ENCODE results near the gene KMT5C.

Gene KMT5C

GRCh38 chr19:55352549-55353145, 13.0 kb downstream of the KMT5C start:
- H3K4me1 ChIP-seq (ENCODE audit: control insufficient read depth, low read depth, low read length), result peaks cover 26% of the 10 kb centered on the region

GRCh38 chr19:55353356-55353802, 13.7 kb downstream of the KMT5C start:
- Histone ChIP-seq H3K4me1 (ENCODE audit: control insufficient read depth, low read depth, low read length) (peaks cover 19% of the 10 kb centered on the region), H3K9ac (ENCODE audit: low read length) (no peak overlapping the region), H3K27me3 (ENCODE audit: control insufficient read depth, insufficient read depth, low read length) (peaks cover 63% of the 10 kb centered on the region), H3K9me3 (ENCODE audit: control insufficient read depth, low read depth, low read length) (no peaks in the 10 kb centered on the region), H3K36me3 (ENCODE audit: control insufficient read depth, low read depth, low read length) (no peaks in the 10 kb centered on the region), H3K27ac (ENCODE audit: low read length) (no peak overlapping the region), H3K4me3 (ENCODE audit: low read length) (peak overlapping the region; percentile 68)

More at GRCh38 chr19:55352549-55353145, 13.0 kb downstream of the KMT5C start:
- no peak overlapping the region for H3K9ac ChIP-seq (ENCODE audit: low read length)
- H3K4me3 ChIP-seq (ENCODE audit: low read length), result no peak overlapping the region
- peaks cover 63% of the 10 kb centered on the region for H3K27me3 ChIP-seq (ENCODE audit: control insufficient read depth, insufficient read depth, low read length)
- no peaks in the 10 kb centered on the region for H3K36me3 ChIP-seq (ENCODE audit: control insufficient read depth, low read depth, low read length)
- no peak overlapping the region for H3K27ac ChIP-seq (ENCODE audit: low read length)
- no peaks in the 10 kb centered on the region for H3K9me3 ChIP-seq (ENCODE audit: control insufficient read depth, low read depth, low read length)

- no peak overlapping the region for H3K27ac ChIP-seq (ENCODE audit: low read length)
- peaks cover 63% of the 10 kb centered on the region for H3K27me3 ChIP-seq (ENCODE audit: control insufficient read depth, insufficient read depth, low read length)
- H3K4me3 ChIP-seq (ENCODE audit: low read length), result peak overlapping the region; percentile 68
- H3K4me1 ChIP-seq (ENCODE audit: control insufficient read depth, low read depth, low read length), result peaks cover 12% of the 10 kb centered on the region
- no peak overlapping the region for H3K9ac ChIP-seq (ENCODE audit: low read length)
- H3K36me3 ChIP-seq (ENCODE audit: control insufficient read depth, low read depth, low read length), result no peaks in the 10 kb centered on the region
- no peaks in the 10 kb centered on the region for H3K9me3 ChIP-seq (ENCODE audit: control insufficient read depth, low read depth, low read length)
Measured at GRCh38 chr19:55353803-55354697, 14.4 kb downstream of the KMT5C start.

GRCh38 chr19:55354698-55355212, 15.1 kb downstream of the KMT5C start, which contains the start of gene COX6B2:
Gene COX6B2 (minus strand): TSS chr19:55354719. CDS start chr19:55354521, 198 bp downstream.
- peaks cover 63% of the 10 kb centered on the region for H3K27me3 ChIP-seq (ENCODE audit: control insufficient read depth, insufficient read depth, low read length)
- no peaks in the 10 kb centered on the region for H3K9me3 ChIP-seq (ENCODE audit: control insufficient read depth, low read depth, low read length)
- no peak within 1 kb of the TSS for H3K27ac ChIP-seq (ENCODE audit: low read length)
- H3K36me3 ChIP-seq (ENCODE audit: control insufficient read depth, low read depth, low read length), result no peaks in the 10 kb centered on the region
- peak within 1 kb of the TSS; percentile 68 for H3K4me3 ChIP-seq (ENCODE audit: low read length)
- no peak within 1 kb of the TSS for H3K9ac ChIP-seq (ENCODE audit: low read length)
- H3K4me1 ChIP-seq (ENCODE audit: control insufficient read depth, low read depth, low read length), result peaks cover 10% of the 10 kb centered on the region

GRCh38 chr19:55355213-55355821, 15.6 kb downstream of the KMT5C start:
- Histone ChIP-seq H3K9me3 (ENCODE audit: control insufficient read depth, low read depth, low read length) (no peaks in the 10 kb centered on the region), H3K27ac (ENCODE audit: low read length) (no peak overlapping the region), H3K4me1 (ENCODE audit: control insufficient read depth, low read depth, low read length) (peaks cover 10% of the 10 kb centered on the region), H3K36me3 (ENCODE audit: control insufficient read depth, low read depth, low read length) (no peaks in the 10 kb centered on the region), H3K27me3 (ENCODE audit: control insufficient read depth, insufficient read depth, low read length) (peaks cover 63% of the 10 kb centered on the region), H3K9ac (ENCODE audit: low read length) (no peak overlapping the region), H3K4me3 (ENCODE audit: low read length) (no peak overlapping the region)

GRCh38 chr19:55358493-55358892, 18.8 kb downstream of the KMT5C start:
- H3K36me3 ChIP-seq (ENCODE audit: control insufficient read depth, low read depth, low read length), result no peaks in the 10 kb centered on the region
- H3K4me1 ChIP-seq (ENCODE audit: control insufficient read depth, low read depth, low read length), result peaks cover 6% of the 10 kb centered on the region
- no peaks in the 10 kb centered on the region for H3K9me3 ChIP-seq (ENCODE audit: control insufficient read depth, low read depth, low read length)
- H3K9ac ChIP-seq (ENCODE audit: low read length), result no peak overlapping the region
- no peak overlapping the region for H3K4me3 ChIP-seq (ENCODE audit: low read length)
- peaks cover 36% of the 10 kb centered on the region for H3K27me3 ChIP-seq (ENCODE audit: control insufficient read depth, insufficient read depth, low read length)
- no peak overlapping the region for H3K27ac ChIP-seq (ENCODE audit: low read length)

GRCh38 chr19:55358943-55359908, 19.6 kb downstream of the KMT5C start:
- H3K9me3 ChIP-seq (ENCODE audit: control insufficient read depth, low read depth, low read length), result no peaks in the 10 kb centered on the region
- no peak overlapping the region for H3K9ac ChIP-seq (ENCODE audit: low read length)
- peaks cover 4% of the 10 kb centered on the region for H3K4me1 ChIP-seq (ENCODE audit: control insufficient read depth, low read depth, low read length)
- H3K36me3 ChIP-seq (ENCODE audit: control insufficient read depth, low read depth, low read length), result no peaks in the 10 kb centered on the region
- peaks cover 35% of the 10 kb centered on the region for H3K27me3 ChIP-seq (ENCODE audit: control insufficient read depth, insufficient read depth, low read length)
- H3K4me3 ChIP-seq (ENCODE audit: low read length), result no peak overlapping the region
- H3K27ac ChIP-seq (ENCODE audit: low read length), result no peak overlapping the region

GRCh38 chr19:55360902-55361301, 21.2 kb downstream of the KMT5C start:
- Histone ChIP-seq H3K9ac (ENCODE audit: low read length) (no peak overlapping the region), H3K27me3 (ENCODE audit: control insufficient read depth, insufficient read depth, low read length) (peaks cover 20% of the 10 kb centered on the region), H3K4me3 (ENCODE audit: low read length) (no peak overlapping the region), H3K27ac (ENCODE audit: low read length) (no peak overlapping the region), H3K4me1 (ENCODE audit: control insufficient read depth, low read depth, low read length) (peaks cover 4% of the 10 kb centered on the region), H3K9me3 (ENCODE audit: control insufficient read depth, low read depth, low read length) (no peaks in the 10 kb centered on the region), H3K36me3 (ENCODE audit: control insufficient read depth, low read depth, low read length) (no peaks in the 10 kb centered on the region)

- no peak overlapping the region for H3K9ac ChIP-seq (ENCODE audit: low read length)
Measured at GRCh38 chr19:55362174-55362989, 22.7 kb downstream of the KMT5C start.

More at GRCh38 chr19:55362174-55362989, 22.7 kb downstream of the KMT5C start:
- Histone ChIP-seq H3K9me3 (ENCODE audit: control insufficient read depth, low read depth, low read length) (no peaks in the 10 kb centered on the region), H3K27me3 (ENCODE audit: control insufficient read depth, insufficient read depth, low read length) (peaks cover 5% of the 10 kb centered on the region), H3K36me3 (ENCODE audit: control insufficient read depth, low read depth, low read length) (no peaks in the 10 kb centered on the region), H3K4me3 (ENCODE audit: low read length) (no peak overlapping the region), H3K27ac (ENCODE audit: low read length) (no peak overlapping the region), H3K4me1 (ENCODE audit: control insufficient read depth, low read depth, low read length) (peaks cover 4% of the 10 kb centered on the region)

Data from iPS-18a (cell line).